Measurements from ENCODE around the gene COL5A3.

The COL5A3 gene

GRCh38 chr19:10004617-10005016 is 5.7 kb downstream of the COL5A3 start:
- H3K4me1 ChIP-seq: no peaks in the 10 kb centered on the region
- H3K27me3 ChIP-seq: peaks cover 13% of the 10 kb centered on the region
- no peak for TF ChIP-seq CTCF (IDR thresholded peaks at IDR 0.05; ENCODE audit: low read depth, low read length)
- DNase-seq: no peak
- H3K4me3 ChIP-seq (ENCODE audit: low read depth, low read length): no peak overlapping the region
- H3K36me3 ChIP-seq: no peaks in the 10 kb centered on the region
- peaks cover 3% of the 10 kb centered on the region; the same call in 1 of the 2 replicates for H3K9me3 ChIP-seq

DNA sequence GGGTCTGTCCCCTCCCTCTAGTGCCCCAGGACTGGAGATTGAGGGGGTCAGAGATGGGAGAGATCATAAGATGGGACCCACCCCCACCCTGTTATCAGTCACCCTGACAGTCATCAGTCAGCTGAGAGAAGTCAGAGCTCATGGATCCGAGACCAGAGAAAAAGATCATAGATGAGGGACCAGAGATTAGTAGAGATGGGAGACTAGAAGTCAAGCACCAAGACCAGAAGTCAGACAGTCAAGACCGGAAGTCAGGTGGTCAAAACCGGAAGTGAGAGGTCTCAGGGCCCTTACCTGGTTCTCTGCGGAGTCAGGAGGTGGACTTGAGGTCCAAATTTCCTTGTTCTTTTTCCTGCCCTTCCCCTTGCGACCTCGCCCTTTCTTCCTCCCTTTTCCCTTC is 7.0 kb downstream of the COL5A3 start:
- DNase-seq: no peak
- no peak for TF ChIP-seq CTCF (IDR thresholded peaks at IDR 0.05; ENCODE audit: low read depth, low read length)

DNA sequence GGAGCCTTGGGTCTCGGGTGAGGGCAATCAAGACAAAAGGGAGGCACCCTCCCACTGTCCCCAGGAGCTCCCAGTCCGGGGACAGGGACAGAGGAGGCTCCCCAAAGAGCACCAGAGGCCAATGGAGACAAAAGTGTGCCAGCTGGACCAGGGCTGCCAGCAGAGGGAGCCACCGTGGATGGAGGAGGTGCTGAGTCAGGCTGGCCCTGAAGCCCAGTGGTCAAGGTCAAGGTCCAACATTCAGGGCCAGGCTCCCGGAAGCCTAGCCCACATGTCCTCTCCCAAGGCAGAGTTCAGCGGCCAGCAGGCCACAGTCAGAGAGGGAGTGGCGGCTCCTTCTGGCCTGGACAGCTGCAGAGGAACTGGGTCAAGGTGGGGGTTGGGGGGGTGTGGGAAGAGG is 8.4 kb downstream of the COL5A3 start:
- Histone ChIP-seq H3K9me3 (peaks cover 3% of the 10 kb centered on the region; the same call in 1 of the 2 replicates), H3K27me3 (peaks cover 2% of the 10 kb centered on the region; the same call in 1 of the 2 replicates), H3K36me3 (no peaks in the 10 kb centered on the region), H3K4me3 (ENCODE audit: low read depth, low read length) (no peak overlapping the region), H3K4me1 (no peaks in the 10 kb centered on the region)
- no peak for DNase-seq
- peak; percentile 29; the same call in 1 of the 2 replicates for TF ChIP-seq CTCF (IDR thresholded peaks at IDR 0.05; ENCODE audit: low read depth, low read length)

More for the DNA sequence above, 7.0 kb downstream of the COL5A3 start:
- Histone ChIP-seq H3K4me1 (no peaks in the 10 kb centered on the region), H3K27me3 (peaks cover 3% of the 10 kb centered on the region), H3K4me3 (ENCODE audit: low read depth, low read length) (no peak overlapping the region), H3K9me3 (peaks cover 3% of the 10 kb centered on the region; the same call in 1 of the 2 replicates), H3K36me3 (no peaks in the 10 kb centered on the region)

DNA sequence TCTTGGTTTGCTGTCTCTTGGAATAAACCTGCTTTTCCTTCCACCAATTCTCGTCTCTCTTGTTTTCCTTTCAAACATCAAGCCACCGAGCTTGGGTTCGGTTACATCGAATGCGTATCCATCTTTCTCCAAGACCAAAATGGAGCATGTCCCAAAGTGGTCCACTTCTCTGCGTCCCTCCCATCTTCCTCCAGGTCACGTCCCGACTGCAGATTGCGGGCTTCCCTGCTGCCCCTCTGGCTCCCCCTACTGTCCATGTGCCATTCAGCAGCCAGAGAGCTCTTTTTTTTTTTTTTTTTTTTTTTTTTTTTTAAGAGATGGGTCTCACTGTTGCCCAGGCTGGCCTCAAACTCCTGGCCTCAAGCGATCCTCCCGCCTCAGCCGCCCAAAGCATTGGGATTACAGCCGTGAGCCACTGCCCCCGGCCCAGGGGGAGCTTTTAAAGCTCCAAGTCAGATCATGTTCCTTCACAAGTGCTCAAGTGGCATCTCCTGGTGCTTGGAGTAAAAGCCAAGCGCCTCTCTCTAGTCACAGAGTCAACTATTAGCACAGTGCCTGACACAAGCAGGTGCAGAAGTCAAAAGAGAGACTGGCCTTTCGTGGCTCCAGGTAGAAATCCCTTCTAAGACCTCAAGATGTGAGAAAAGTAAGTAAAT is 10.0 kb downstream of the COL5A3 start:
- Histone ChIP-seq H3K4me3 (ENCODE audit: low read depth, low read length) (no peak overlapping the region), H3K27me3 (peaks cover 2% of the 10 kb centered on the region; the same call in 1 of the 2 replicates), H3K4me1 (no peaks in the 10 kb centered on the region), H3K9me3 (peaks cover 3% of the 10 kb centered on the region; the same call in 1 of the 2 replicates), H3K36me3 (no peaks in the 10 kb centered on the region)
- peak; percentile 80 for DNase-seq
- TF ChIP-seq CTCF (IDR thresholded peaks at IDR 0.05; ENCODE audit: low read depth, low read length): peak; percentile 92

DNA sequence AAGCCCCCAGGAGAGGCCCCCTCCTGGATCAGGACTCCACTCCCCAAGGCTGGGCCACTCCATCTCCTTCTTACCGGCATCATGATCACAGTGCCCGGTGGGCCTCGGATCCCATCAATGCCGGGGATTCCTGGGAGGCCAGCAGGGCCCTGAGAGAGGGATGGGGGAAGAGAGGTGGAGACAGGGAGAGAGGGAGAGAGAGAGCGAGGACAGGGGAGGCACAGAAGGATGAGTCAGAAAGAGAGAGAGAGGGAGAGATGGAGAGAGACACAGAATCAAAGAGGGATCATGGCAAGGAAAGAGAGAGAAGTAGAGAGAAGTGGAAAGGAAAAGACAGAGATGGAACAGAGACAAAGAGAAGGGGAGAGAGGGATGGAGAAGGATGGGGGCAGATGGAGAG is 13.8 kb downstream of the COL5A3 start:
- Histone ChIP-seq H3K4me3 (ENCODE audit: low read depth, low read length) (no peak overlapping the region), H3K27me3 (peaks cover 2% of the 10 kb centered on the region; the same call in 1 of the 2 replicates), H3K9me3 (no peaks in the 10 kb centered on the region), H3K4me1 (no peaks in the 10 kb centered on the region), H3K36me3 (no peaks in the 10 kb centered on the region)
- DNase-seq: no peak
- no peak for TF ChIP-seq CTCF (IDR thresholded peaks at IDR 0.05; ENCODE audit: low read depth, low read length)

DNA sequence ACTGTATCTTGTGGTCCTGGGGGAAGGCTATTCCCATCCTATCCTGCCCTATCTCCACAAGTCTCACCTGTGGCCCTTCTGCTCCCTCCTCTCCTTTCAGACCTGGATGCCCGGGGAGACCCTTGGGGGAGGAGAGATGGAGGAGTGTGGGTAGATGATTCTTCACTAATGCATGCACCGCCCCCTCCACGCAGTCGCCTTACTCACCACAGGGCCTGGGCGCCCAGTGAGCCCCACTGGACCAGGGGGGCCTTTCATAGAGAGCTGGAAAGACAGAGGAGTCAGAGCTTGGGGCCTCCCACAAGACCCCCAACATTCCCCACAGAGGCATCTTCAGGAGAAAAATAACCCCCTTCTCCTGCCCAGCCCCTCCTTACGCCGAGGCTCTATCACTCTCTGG is 14.3 kb downstream of the COL5A3 start:
- DNase-seq: no peak
- Histone ChIP-seq H3K9me3 (no peaks in the 10 kb centered on the region), H3K4me3 (ENCODE audit: low read depth, low read length) (no peak overlapping the region), H3K36me3 (no peaks in the 10 kb centered on the region), H3K4me1 (no peaks in the 10 kb centered on the region), H3K27me3 (peaks cover 2% of the 10 kb centered on the region; the same call in 1 of the 2 replicates)
- TF ChIP-seq CTCF (IDR thresholded peaks at IDR 0.05; ENCODE audit: low read depth, low read length): no peak
